ENCODE results near the gene SLC25A25.

The SLC25A25 gene

GRCh38 chr9:128151309-128152132 lies 83.5 kb downstream of the SLC25A25 start:
- Histone ChIP-seq H3K4me1 (ENCODE audit: control insufficient read depth, insufficient read depth, low read length, poor library complexity, severe bottlenecking) (no peaks in the 10 kb centered on the region), H3K4me3 (ENCODE audit: insufficient read depth, low read depth, low read length, poor library complexity, severe bottlenecking) (no peak overlapping the region), H3K27me3 (replicated peaks; ENCODE audit: control insufficient read depth, insufficient read depth, low read length, poor library complexity, severe bottlenecking) (no peaks in the 10 kb centered on the region)

DNA sequence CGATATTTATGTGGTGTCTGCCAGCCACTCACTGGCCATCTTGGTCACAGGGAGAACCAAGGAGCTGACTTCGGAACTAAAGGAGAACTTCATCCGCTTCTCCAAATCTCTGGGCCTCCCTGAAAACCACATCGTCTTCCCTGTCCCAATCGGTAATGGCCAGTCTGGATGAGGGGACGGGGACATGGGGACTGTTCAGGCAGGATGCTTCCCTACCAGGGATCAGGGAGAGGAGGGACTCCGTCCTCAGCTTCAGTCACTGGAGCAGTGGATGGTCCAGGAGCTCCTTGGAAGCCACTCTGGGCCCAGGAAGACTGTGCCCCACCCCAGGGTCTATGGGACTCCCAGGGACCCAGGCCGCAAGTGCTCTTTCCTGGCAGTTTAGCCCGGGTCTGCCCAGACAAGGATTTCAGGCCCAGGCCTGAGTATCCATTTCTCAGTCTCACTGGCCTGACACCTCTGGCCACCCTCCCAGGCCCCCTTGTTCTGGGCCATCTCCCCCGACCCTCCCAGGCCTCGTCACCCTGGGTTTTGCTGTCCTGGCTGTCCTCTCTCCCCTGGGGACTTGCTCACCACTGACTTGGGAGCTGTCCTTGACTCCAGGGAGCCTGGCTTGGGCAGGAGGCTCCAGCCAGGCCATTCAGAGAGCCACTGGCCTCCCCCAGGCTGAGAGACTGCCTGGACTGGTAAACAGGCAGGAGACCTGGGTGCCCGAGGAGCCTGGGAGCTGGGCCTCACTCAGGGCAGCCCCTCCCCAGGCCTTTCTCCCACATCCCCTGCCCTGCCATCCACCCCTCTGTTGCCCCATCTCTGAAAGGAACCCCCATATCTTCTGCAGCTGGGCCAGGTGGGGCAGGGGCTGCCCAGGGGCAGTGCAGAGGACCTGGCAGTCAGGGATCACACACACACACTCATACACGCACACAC lies 84.4 kb downstream of the SLC25A25 start:
- no peak overlapping the region for H3K27ac ChIP-seq (ENCODE audit: insufficient read depth, low read length, poor library complexity, severe bottlenecking)
- no peak overlapping the region for H3K4me3 ChIP-seq (ENCODE audit: insufficient read depth, low read depth, low read length, poor library complexity, severe bottlenecking)
- no peaks in the 10 kb centered on the region for H3K9me3 ChIP-seq (ENCODE audit: control insufficient read depth, low read length)
- no peaks in the 10 kb centered on the region for H3K27me3 ChIP-seq (replicated peaks; ENCODE audit: control insufficient read depth, insufficient read depth, low read length, poor library complexity, severe bottlenecking)
- no peak for DNase-seq
- H3K36me3 ChIP-seq (ENCODE audit: control insufficient read depth, insufficient read depth, low read length), result no peaks in the 10 kb centered on the region
- no peaks in the 10 kb centered on the region for H3K4me1 ChIP-seq (ENCODE audit: control insufficient read depth, insufficient read depth, low read length, poor library complexity, severe bottlenecking)

More at GRCh38 chr9:128151309-128152132, 83.5 kb downstream of the SLC25A25 start:
- Histone ChIP-seq H3K9me3 (ENCODE audit: control insufficient read depth, low read length) (no peaks in the 10 kb centered on the region), H3K36me3 (ENCODE audit: control insufficient read depth, insufficient read depth, low read length) (no peaks in the 10 kb centered on the region), H3K27ac (ENCODE audit: insufficient read depth, low read length, poor library complexity, severe bottlenecking) (no peak overlapping the region)
- DNase-seq, result no peak

- no peaks in the 10 kb centered on the region for H3K36me3 ChIP-seq (ENCODE audit: control insufficient read depth, insufficient read depth, low read length)
- H3K4me1 ChIP-seq (ENCODE audit: control insufficient read depth, insufficient read depth, low read length, poor library complexity, severe bottlenecking), result no peaks in the 10 kb centered on the region
- H3K27me3 ChIP-seq (replicated peaks; ENCODE audit: control insufficient read depth, insufficient read depth, low read length, poor library complexity, severe bottlenecking), result no peaks in the 10 kb centered on the region
- no peak overlapping the region for H3K4me3 ChIP-seq (ENCODE audit: insufficient read depth, low read depth, low read length, poor library complexity, severe bottlenecking)
- no peaks in the 10 kb centered on the region for H3K9me3 ChIP-seq (ENCODE audit: control insufficient read depth, low read length)
- DNase-seq, result no peak
- H3K27ac ChIP-seq (ENCODE audit: insufficient read depth, low read length, poor library complexity, severe bottlenecking), result no peak overlapping the region
These were observed 85.3 kb downstream of the SLC25A25 start for GRCh38 chr9:128153060-128153946.

- peaks cover under 1% of the 10 kb centered on the region for H3K4me1 ChIP-seq (ENCODE audit: control insufficient read depth, insufficient read depth, low read length, poor library complexity, severe bottlenecking)
- H3K9me3 ChIP-seq (ENCODE audit: control insufficient read depth, low read length), result no peaks in the 10 kb centered on the region
- no peaks in the 10 kb centered on the region for H3K36me3 ChIP-seq (ENCODE audit: control insufficient read depth, insufficient read depth, low read length)
- no peak for DNase-seq
- no peak overlapping the region for H3K27ac ChIP-seq (ENCODE audit: insufficient read depth, low read length, poor library complexity, severe bottlenecking)
- no peak overlapping the region for H3K4me3 ChIP-seq (ENCODE audit: insufficient read depth, low read depth, low read length, poor library complexity, severe bottlenecking)
- H3K27me3 ChIP-seq (replicated peaks; ENCODE audit: control insufficient read depth, insufficient read depth, low read length, poor library complexity, severe bottlenecking), result no peaks in the 10 kb centered on the region
These were observed 86.1 kb downstream of the SLC25A25 start for GRCh38 chr9:128153947-128154695.

GRCh38 chr9:128155736-128156500 lies 87.9 kb downstream of the SLC25A25 start:
- Histone ChIP-seq H3K36me3 (ENCODE audit: control insufficient read depth, insufficient read depth, low read length) (no peaks in the 10 kb centered on the region), H3K9me3 (ENCODE audit: control insufficient read depth, low read length) (no peaks in the 10 kb centered on the region), H3K4me1 (ENCODE audit: control insufficient read depth, insufficient read depth, low read length, poor library complexity, severe bottlenecking) (peaks cover 10% of the 10 kb centered on the region), H3K4me3 (ENCODE audit: insufficient read depth, low read depth, low read length, poor library complexity, severe bottlenecking) (no peak overlapping the region), H3K27me3 (replicated peaks; ENCODE audit: control insufficient read depth, insufficient read depth, low read length, poor library complexity, severe bottlenecking) (no peaks in the 10 kb centered on the region), H3K27ac (ENCODE audit: insufficient read depth, low read length, poor library complexity, severe bottlenecking) (no peak overlapping the region)
- DNase-seq, result no peak
